ENCODE measurements around the gene GPR132. TPM values are rescaled to one million over a fixed set of nuclear protein-coding genes. Genes with fewer than 3 reads are reported as not detected.

The GPR132 gene
- total RNA-seq, 1 experiment from 2014 or later = 0.20 TPM

GRCh38 chr14:105061428-105062047 lies 3.7 kb downstream of the GPR132 start:
- H3K9me3 ChIP-seq (ENCODE audit: control insufficient read depth, low read depth, low read length) = no peaks in the 10 kb centered on the region
- no peak overlapping the region for H3K18ac ChIP-seq (ENCODE audit: insufficient read length, low read depth, low read length)
- no peak overlapping the region for H2BK12ac ChIP-seq (ENCODE audit: insufficient read length, low read depth, low read length)
- no peak overlapping the region for H3K27ac ChIP-seq (ENCODE audit: insufficient read length, low read depth, low read length)
- H4K8ac ChIP-seq (replicated peaks; ENCODE audit: insufficient read length, low read depth, low read length) = no peak overlapping the region
- H2BK120ac ChIP-seq (ENCODE audit: low read depth, low read length, poor library complexity, severe bottlenecking) = no peak overlapping the region
- H3K79me1 ChIP-seq (ENCODE audit: insufficient read depth, low read depth, low read length, poor library complexity, severe bottlenecking) = no peaks in the 10 kb centered on the region
- H2AFZ ChIP-seq (ENCODE audit: low read length) = no peak overlapping the region
- H2BK15ac ChIP-seq (ENCODE audit: low read depth, low read length) = no peak overlapping the region
- H3K23ac ChIP-seq (ENCODE audit: insufficient read length, low read depth, low read length) = no peak overlapping the region
- H3K9me3 Mint-ChIP-seq = no peaks in the 10 kb centered on the region
- no peak overlapping the region for H4K5ac ChIP-seq (ENCODE audit: insufficient read length, low read depth, low read length)
- no peak for DNase-seq
- no peak overlapping the region for H3K4ac ChIP-seq (ENCODE audit: low read depth, low read length)
- H3K27me3 ChIP-seq (ENCODE audit: insufficient read depth, low read length) = no peaks in the 10 kb centered on the region; the same call in 1 of the 2 replicates
- H3K14ac ChIP-seq (ENCODE audit: insufficient read depth, low read length) = no peak overlapping the region
- H3K27me3 Mint-ChIP-seq (ENCODE audit: low read depth) = peaks cover 10% of the 10 kb centered on the region
- H4K20me1 ChIP-seq (ENCODE audit: control insufficient read depth, insufficient read depth, insufficient read length) = no peaks in the 10 kb centered on the region
- no peak overlapping the region for H3T11ph ChIP-seq (ENCODE audit: low read length)
- no peaks in the 10 kb centered on the region for H3K4me1 ChIP-seq (ENCODE audit: insufficient read depth, low read length)
- no peak overlapping the region for H3K56ac ChIP-seq (ENCODE audit: insufficient read length, low read depth, low read length)
- no peak overlapping the region for H2BK20ac ChIP-seq (ENCODE audit: low read depth, low read length, poor library complexity, severe bottlenecking)
- H2AK5ac ChIP-seq (ENCODE audit: insufficient read length, low read length) = no peak overlapping the region
- no peak overlapping the region for H2BK5ac ChIP-seq (ENCODE audit: insufficient read length, low read length)
- H3K79me2 ChIP-seq (ENCODE audit: insufficient read depth, low read length) = no peaks in the 10 kb centered on the region
- H3K4me2 ChIP-seq (ENCODE audit: insufficient read depth, insufficient read length, low read length) = no peak overlapping the region
- no CpG with 5 or more reads among the region's 13 CpGs for WGBS (ENCODE audit: extremely low coverage, insufficient read length, low lambda C conversion rate)
- H3K4me1 Mint-ChIP-seq = peaks cover 15 to 29% of the 10 kb centered on the region in 2 experiments
- H3K23me2 ChIP-seq (ENCODE audit: insufficient read length, low read depth, low read length, poor library complexity, severe bottlenecking) = no peaks in the 10 kb centered on the region
- no peak overlapping the region for H3K9ac ChIP-seq (ENCODE audit: extremely low read depth, insufficient read length, low read length)
- H3K4me3 Mint-ChIP-seq = no peak overlapping the region
- H4K91ac ChIP-seq (ENCODE audit: insufficient read length, low read depth, low read length) = no peak overlapping the region
- H3K27ac Mint-ChIP-seq = no peak overlapping the region
- TF ChIP-seq CTCF (conservative IDR thresholded peaks at IDR 0.05) = no peak
- H3K36me3 Mint-ChIP-seq (ENCODE audit: insufficient read depth in 1 of 3, low read depth in 3 of 3) = no peaks in the 10 kb centered on the region

Measured in H9 (cell line).